ENCODE data around the gene MT4. TPM values are rescaled to one million over a fixed set of nuclear protein-coding genes. Genes with fewer than 3 reads are reported as not detected.

MT4 gene
- total RNA-seq = not detected
- not detected for polyA plus RNA-seq
- long read RNA-seq, donor 1 = 0 reads
- long read RNA-seq, donor 2 = 0 reads
- long read RNA-seq, donor 3 = 0 reads

- TF ChIP-seq, protein P1, sequence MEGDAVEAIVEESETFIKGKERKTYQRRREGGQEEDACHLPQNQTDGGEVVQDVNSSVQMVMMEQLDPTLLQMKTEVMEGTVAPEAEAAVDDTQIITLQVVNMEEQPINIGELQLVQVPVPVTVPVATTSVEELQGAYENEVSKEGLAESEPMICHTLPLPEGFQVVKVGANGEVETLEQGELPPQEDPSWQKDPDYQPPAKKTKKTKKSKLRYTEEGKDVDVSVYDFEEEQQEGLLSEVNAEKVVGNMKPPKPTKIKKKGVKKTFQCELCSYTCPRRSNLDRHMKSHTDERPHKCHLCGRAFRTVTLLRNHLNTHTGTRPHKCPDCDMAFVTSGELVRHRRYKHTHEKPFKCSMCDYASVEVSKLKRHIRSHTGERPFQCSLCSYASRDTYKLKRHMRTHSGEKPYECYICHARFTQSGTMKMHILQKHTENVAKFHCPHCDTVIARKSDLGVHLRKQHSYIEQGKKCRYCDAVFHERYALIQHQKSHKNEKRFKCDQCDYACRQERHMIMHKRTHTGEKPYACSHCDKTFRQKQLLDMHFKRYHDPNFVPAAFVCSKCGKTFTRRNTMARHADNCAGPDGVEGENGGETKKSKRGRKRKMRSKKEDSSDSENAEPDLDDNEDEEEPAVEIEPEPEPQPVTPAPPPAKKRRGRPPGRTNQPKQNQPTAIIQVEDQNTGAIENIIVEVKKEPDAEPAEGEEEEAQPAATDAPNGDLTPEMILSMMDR (IDR thresholded peaks at IDR 0.05) = no peak
- 75 to 79% methylated on average over 12 of the region's 12 CpGs for WGBS, 2 donors
These were observed at the start of gene MT4 for GRCh38 chr16:56564793-56565477. TSS of gene MT4 (plus strand) at chr16:56565073. CDS start at chr16:56565129, 56 bp downstream.

GRCh38 chr16:56515665-56516064, 49.2 kb upstream of the MT4 start:
- peak overlapping the region in 1 of 10 donors; percentile 12 for H3K27ac ChIP-seq
- intact Hi-C loops (cut with DNase I) = loop anchor here in 9 of 10 donors (2.0 to 10.0 kb wide), 7 partner anchors 79 to 189 kb away; no protein-coding TSS in a partner anchor
- peaks cover 0 to 30% (median 0%) of the 10 kb centered on the region in 9 donors for H3K36me3 ChIP-seq
- ATAC-seq (no peak), DNase-seq (no peak)
- peaks cover 0 to 66% (median 44%) of the 10 kb centered on the region in 9 donors for H3K4me1 ChIP-seq
- no peaks in the 10 kb centered on the region for H3K9me3 ChIP-seq
- H3K27me3 ChIP-seq = no peaks in the 10 kb centered on the region
- no peak overlapping the region for H3K4me3 ChIP-seq
- TF ChIP-seq, protein P1 (IDR thresholded peaks at IDR 0.05) = no peak
- 61 to 65% methylated on average over 6 of the region's 6 CpGs for WGBS, 2 donors

More at GRCh38 chr16:56564793-56565477, at the start of gene MT4:
- Histone ChIP-seq H3K27me3 (peaks cover 0 to 22% (median 6%) of the 10 kb centered on the region in 7 donors), H3K36me3 (no peaks in the 10 kb centered on the region), H3K4me1 (no peaks in the 10 kb centered on the region), H3K4me3 (no peak within 1 kb of the TSS), H3K27ac (no peak within 1 kb of the TSS), H3K9me3 (no peaks in the 10 kb centered on the region)
- intact Hi-C loops (cut with DNase I) = no loop called here
- DNase-seq (no peak), ATAC-seq (no peak)

GRCh38 chr16:56517206-56517605, 47.7 kb upstream of the MT4 start:
- intact Hi-C loops (cut with DNase I) = loop anchor here in 7 of 10 donors (5.0 to 10.0 kb wide), 4 partner anchors 78 to 188 kb away; no protein-coding TSS in a partner anchor
- no peak for ATAC-seq
- Histone ChIP-seq H3K36me3 (peaks cover 0 to 15% (median 0%) of the 10 kb centered on the region in 9 donors), H3K4me3 (no peak overlapping the region), H3K4me1 (peaks cover 0 to 67% (median 44%) of the 10 kb centered on the region in 9 donors), H3K9me3 (no peaks in the 10 kb centered on the region), H3K27ac (no peak overlapping the region), H3K27me3 (no peaks in the 10 kb centered on the region)
- TF ChIP-seq, protein P1 (IDR thresholded peaks at IDR 0.05) = no peak
- 94 to 97% methylated on average over 2 of the region's 2 CpGs for WGBS, 2 donors
- DNase-seq = no peak

DNA sequence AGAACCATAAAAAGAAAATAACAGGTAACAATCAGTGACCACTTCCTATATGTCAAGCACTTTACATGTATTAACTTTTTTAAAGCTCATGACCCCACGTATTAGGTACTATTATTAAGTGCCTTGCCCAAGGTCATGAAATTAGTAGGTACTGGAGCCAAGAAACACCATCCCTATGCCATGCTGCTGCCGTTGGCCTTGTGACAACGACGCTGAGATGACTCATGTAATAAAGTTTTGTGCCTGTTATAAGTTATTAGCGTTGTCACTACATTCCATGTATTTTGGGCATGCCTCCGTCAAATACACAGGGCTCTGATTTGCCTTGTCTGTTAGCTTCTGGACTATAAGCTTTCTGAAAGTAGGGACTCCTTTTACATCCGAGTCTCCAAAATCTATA, 46.4 kb upstream of the MT4 start:
- intact Hi-C loops (cut with DNase I) = loop anchor here in 7 of 10 donors (5.0 to 10.0 kb wide), 4 partner anchors 76 to 186 kb away; no protein-coding TSS in a partner anchor
- H3K27me3 ChIP-seq = no peaks in the 10 kb centered on the region
- peak in 2 of 8 donors; percentile 9 to 19 for ATAC-seq
- H3K4me3 ChIP-seq = peak overlapping the region in 1 of 10 donors; percentile 90
- H3K9me3 ChIP-seq = no peaks in the 10 kb centered on the region
- no peak for DNase-seq
- TF ChIP-seq, protein P1 (IDR thresholded peaks at IDR 0.05) = no peak
- WGBS, 2 donors = 73% methylated on average over 7 of the region's 7 CpGs
- peak overlapping the region in 3 of 10 donors; percentile 25 to 93 (median 37) for H3K27ac ChIP-seq
- H3K4me1 ChIP-seq = peaks cover 0 to 63% (median 40%) of the 10 kb centered on the region in 9 donors
- H3K36me3 ChIP-seq = peaks cover 0 to 3% (median 0%) of the 10 kb centered on the region in 9 donors
